ENCODE data around the gene TNFRSF19. TPM values are rescaled to one million over a fixed set of nuclear protein-coding genes. Genes with fewer than 3 reads are reported as not detected.

The TNFRSF19 gene
- total and polyA plus RNA-seq, 10 of the 15 experiments (the other 5 are each of a cell fraction or from before 2014, with no cell fraction given): 16.4 to 46.2 (median 35.4) TPM

- TF ChIP-seq CTCF (IDR thresholded peaks at IDR 0.05 in 2 of 3, conservative IDR thresholded peaks at IDR 0.05 in 1 of 3; ENCODE audit: control insufficient read depth in 2 of 3, extremely low read depth in 1 of 3, insufficient read depth in 1 of 3, low read depth in 3 of 3, low read length in 3 of 3) (no peak), ESRRA (IDR thresholded peaks at IDR 0.05; ENCODE audit: low read length) (no peak), USF1 (IDR thresholded peaks at IDR 0.05; ENCODE audit: borderline replicate concordance, extremely low read length, insufficient read depth, low read depth, low read length) (no peak), ZBTB40 (IDR thresholded peaks at IDR 0.05; ENCODE audit: borderline replicate concordance) (no peak), MAX (IDR thresholded peaks at IDR 0.05; ENCODE audit: low read depth, low read length) (no peak), TCF12 (IDR thresholded peaks at IDR 0.05; ENCODE audit: low read depth, low read length) (no peak), HCFC1 (IDR thresholded peaks at IDR 0.05; ENCODE audit: low read length) (no peak)
Measured at GRCh38 chr13:23549724-23550123, 20.5 kb upstream of the TNFRSF19 start (continued).

Measured in GM12878 (cell line).